Fibroblast of villous mesenchyme (primary cell): ENCODE measurements around the gene SDF4. TPM values are rescaled to one million over a fixed set of nuclear protein-coding genes. Genes with fewer than 3 reads are reported as not detected.

Source experiments
- DNase-seq: peaks from one replicate; pipeline ENCODE4 v3.0.0-alpha.2; 2010; ENCODE audit warnings: low read depth
- H3K4me3 ChIP-seq: 2 replicates; pipeline ENCODE4 v1.5.1; 2011; ENCODE audit warnings: low read depth, mild to moderate bottlenecking, low read length
- CTCF ChIP-seq: IDR thresholded peaks from 2 replicates; pipeline ENCODE4 v1.5.1; 2012; ENCODE audit warnings: low read depth, mild to moderate bottlenecking, low read length; ENCODE audit not compliant: insufficient read depth
- total RNA-seq: library from RNA; depleted of rRNA; stranded (reverse); fragments of >200 nt; gene quantifications from 2 replicates; pipeline ENCODE4 v1.2.3, GENCODE V29; 2012

SDF4 gene
- total RNA-seq, 1 donor = 88.9 TPM

- no peak overlapping the region for H3K4me3 ChIP-seq
- TF ChIP-seq CTCF = no peak
- DNase-seq = no peak
Observed at GRCh38 chr1:1189111-1189510, 42.7 kb downstream of the SDF4 start.

GRCh38 chr1:1187938-1188337 is 43.9 kb downstream of the SDF4 start:
- H3K4me3 ChIP-seq = no peak overlapping the region
- no peak for TF ChIP-seq CTCF
- no peak for DNase-seq

GRCh38 chr1:1185101-1185765 is 46.6 kb downstream of the SDF4 start:
- DNase-seq = no peak
- H3K4me3 ChIP-seq = no peak overlapping the region

GRCh38 chr1:1183833-1184775 is 47.7 kb downstream of the SDF4 start:
- no peak for DNase-seq
- no peak for TF ChIP-seq CTCF
- no peak overlapping the region for H3K4me3 ChIP-seq

More at GRCh38 chr1:1185101-1185765, 46.6 kb downstream of the SDF4 start:
- no peak for TF ChIP-seq CTCF

- DNase-seq = no peak
- no peak for TF ChIP-seq CTCF
Observed at GRCh38 chr1:1183221-1183747, 48.5 kb downstream of the SDF4 start.

GRCh38 chr1:1182491-1183220 is 49.1 kb downstream of the SDF4 start:
- no peak for DNase-seq
- TF ChIP-seq CTCF = no peak
- H3K4me3 ChIP-seq = no peak overlapping the region

More at GRCh38 chr1:1183221-1183747, 48.5 kb downstream of the SDF4 start:
- no peak overlapping the region for H3K4me3 ChIP-seq
